Left forelimb (tissue), 1 donor: ENCODE data around the gene ARL17A.
"Not testable (repeated sequence)": the region's sequence is repeated elsewhere in the genome, so short reads cannot be mapped to it uniquely, and the experiment has no call there.

Source experiments
- DNase-seq: peaks from one replicate; pipeline ENCODE4 v3.0.0-alpha.2; 2018; ENCODE audit warnings: low spot score

The ARL17A gene

GRCh38 chr17:46579083-46580075 is at the start of gene ARL17A:
TSS of gene ARL17A (minus strand) at chr17:46579691. CDS start at chr17:46576322, 3,369 bp downstream.
- not testable (repeated sequence) for DNase-seq

GRCh38 chr17:46628753-46629436 is 49.4 kb upstream of the ARL17A start:
- DNase-seq: not testable (repeated sequence)

- not testable (repeated sequence) for DNase-seq
These were observed 48.0 kb upstream of the ARL17A start for GRCh38 chr17:46627452-46627851.

GRCh38 chr17:46624726-46625125 is 45.2 kb upstream of the ARL17A start:
- not testable (repeated sequence) for DNase-seq

GRCh38 chr17:46623790-46624189 is 44.3 kb upstream of the ARL17A start:
- DNase-seq: not testable (repeated sequence)

GRCh38 chr17:46618975-46619374 is 39.5 kb upstream of the ARL17A start:
- not testable (repeated sequence) for DNase-seq

- DNase-seq: not testable (repeated sequence)
These were observed 37.6 kb upstream of the ARL17A start for GRCh38 chr17:46617121-46617520.

GRCh38 chr17:46613876-46614275 is 34.4 kb upstream of the ARL17A start:
- DNase-seq: not testable (repeated sequence)

GRCh38 chr17:46611304-46611703 is 31.8 kb upstream of the ARL17A start:
- not testable (repeated sequence) for DNase-seq

GRCh38 chr17:46603125-46603524 is 23.6 kb upstream of the ARL17A start:
- DNase-seq: not testable (repeated sequence)

- not testable (repeated sequence) for DNase-seq
These were observed 21.3 kb upstream of the ARL17A start for GRCh38 chr17:46600767-46601166.

- not testable (repeated sequence) for DNase-seq
These were observed 18.9 kb upstream of the ARL17A start for GRCh38 chr17:46598344-46598931.

- DNase-seq: not testable (repeated sequence)
These were observed 11.8 kb upstream of the ARL17A start for GRCh38 chr17:46591332-46591731.

- DNase-seq: not testable (repeated sequence)
These were observed 11.0 kb upstream of the ARL17A start, which contains the start of gene NSF for GRCh38 chr17:46590157-46591146. TSS of gene NSF (plus strand) at chr17:46590669. CDS start at chr17:46590776, 107 bp downstream.

- not testable (repeated sequence) for DNase-seq
These were observed 6.0 kb upstream of the ARL17A start for GRCh38 chr17:46585444-46585843.

GRCh38 chr17:46580082-46580481 is 591 bp upstream of the ARL17A start:
- DNase-seq: not testable (repeated sequence)

GRCh38 chr17:46571796-46572195 is 7.7 kb downstream of the ARL17A start:
- DNase-seq: not testable (repeated sequence)

GRCh38 chr17:46566980-46567379 is 12.5 kb downstream of the ARL17A start:
- not testable (repeated sequence) for DNase-seq

GRCh38 chr17:46566284-46566683 is 13.2 kb downstream of the ARL17A start:
- DNase-seq: not testable (repeated sequence)

GRCh38 chr17:46560048-46560447 is 19.4 kb downstream of the ARL17A start:
- not testable (repeated sequence) for DNase-seq

GRCh38 chr17:46559155-46559554 is 20.3 kb downstream of the ARL17A start:
- DNase-seq: not testable (repeated sequence)
